NB4 (cell line): ENCODE data around the gene SLIT1.
A peak's percentile ranks its signal among the peaks of the same experiment; 100 is the strongest.

Experiments used
- DNase-seq: peaks from one replicate; pipeline ENCODE4 v3.0.0; 2010; ENCODE audit warnings: low read depth
- H3K4me3 ChIP-seq: one replicate; pipeline ENCODE4 v1.5.1; 2011; ENCODE audit warnings: mild to moderate bottlenecking, low read depth, low read length, moderate library complexity
- MYC ChIP-seq: IDR thresholded peaks from 2 replicates; pipeline ENCODE4 v1.6.1; 2011; ENCODE audit warnings: low read depth, low read length
- POLR2A ChIP-seq: IDR thresholded peaks from 2 replicates; pipeline ENCODE4 v1.6.1; 2011; ENCODE audit warnings: mild to moderate bottlenecking; ENCODE audit not compliant: insufficient read length; ENCODE audit errors: extremely low read depth
- TF ChIP-seq, protein P1 (sequence below): IDR thresholded peaks from 2 replicates; pipeline ENCODE4 v1.6.1; 2011; ENCODE audit warnings: low read depth, low read length
- TF ChIP-seq, protein P2 (sequence below): IDR thresholded peaks from one replicate; pipeline ENCODE4 v1.5.1; 2012; ENCODE audit warnings: low read depth, low read length

Gene SLIT1

GRCh38 chr10:97028126-97028831, 157.5 kb downstream of the SLIT1 start:
- TF ChIP-seq MYC (no peak), POLR2A (no peak)
- TF ChIP-seq, protein P1, sequence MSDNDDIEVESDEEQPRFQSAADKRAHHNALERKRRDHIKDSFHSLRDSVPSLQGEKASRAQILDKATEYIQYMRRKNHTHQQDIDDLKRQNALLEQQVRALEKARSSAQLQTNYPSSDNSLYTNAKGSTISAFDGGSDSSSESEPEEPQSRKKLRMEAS, result no peak
- TF ChIP-seq, protein P2, sequence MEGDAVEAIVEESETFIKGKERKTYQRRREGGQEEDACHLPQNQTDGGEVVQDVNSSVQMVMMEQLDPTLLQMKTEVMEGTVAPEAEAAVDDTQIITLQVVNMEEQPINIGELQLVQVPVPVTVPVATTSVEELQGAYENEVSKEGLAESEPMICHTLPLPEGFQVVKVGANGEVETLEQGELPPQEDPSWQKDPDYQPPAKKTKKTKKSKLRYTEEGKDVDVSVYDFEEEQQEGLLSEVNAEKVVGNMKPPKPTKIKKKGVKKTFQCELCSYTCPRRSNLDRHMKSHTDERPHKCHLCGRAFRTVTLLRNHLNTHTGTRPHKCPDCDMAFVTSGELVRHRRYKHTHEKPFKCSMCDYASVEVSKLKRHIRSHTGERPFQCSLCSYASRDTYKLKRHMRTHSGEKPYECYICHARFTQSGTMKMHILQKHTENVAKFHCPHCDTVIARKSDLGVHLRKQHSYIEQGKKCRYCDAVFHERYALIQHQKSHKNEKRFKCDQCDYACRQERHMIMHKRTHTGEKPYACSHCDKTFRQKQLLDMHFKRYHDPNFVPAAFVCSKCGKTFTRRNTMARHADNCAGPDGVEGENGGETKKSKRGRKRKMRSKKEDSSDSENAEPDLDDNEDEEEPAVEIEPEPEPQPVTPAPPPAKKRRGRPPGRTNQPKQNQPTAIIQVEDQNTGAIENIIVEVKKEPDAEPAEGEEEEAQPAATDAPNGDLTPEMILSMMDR, result no peak
- H3K4me3 ChIP-seq, result no peak overlapping the region
- no peak for DNase-seq

- H3K4me3 ChIP-seq, result no peak overlapping the region
- peak; percentile 80 for DNase-seq
- TF ChIP-seq, protein P1, result no peak
- TF ChIP-seq, protein P2, result peak; percentile 84
Measured at GRCh38 chr10:97025613-97026242, 160.0 kb downstream of the SLIT1 start.

DNA sequence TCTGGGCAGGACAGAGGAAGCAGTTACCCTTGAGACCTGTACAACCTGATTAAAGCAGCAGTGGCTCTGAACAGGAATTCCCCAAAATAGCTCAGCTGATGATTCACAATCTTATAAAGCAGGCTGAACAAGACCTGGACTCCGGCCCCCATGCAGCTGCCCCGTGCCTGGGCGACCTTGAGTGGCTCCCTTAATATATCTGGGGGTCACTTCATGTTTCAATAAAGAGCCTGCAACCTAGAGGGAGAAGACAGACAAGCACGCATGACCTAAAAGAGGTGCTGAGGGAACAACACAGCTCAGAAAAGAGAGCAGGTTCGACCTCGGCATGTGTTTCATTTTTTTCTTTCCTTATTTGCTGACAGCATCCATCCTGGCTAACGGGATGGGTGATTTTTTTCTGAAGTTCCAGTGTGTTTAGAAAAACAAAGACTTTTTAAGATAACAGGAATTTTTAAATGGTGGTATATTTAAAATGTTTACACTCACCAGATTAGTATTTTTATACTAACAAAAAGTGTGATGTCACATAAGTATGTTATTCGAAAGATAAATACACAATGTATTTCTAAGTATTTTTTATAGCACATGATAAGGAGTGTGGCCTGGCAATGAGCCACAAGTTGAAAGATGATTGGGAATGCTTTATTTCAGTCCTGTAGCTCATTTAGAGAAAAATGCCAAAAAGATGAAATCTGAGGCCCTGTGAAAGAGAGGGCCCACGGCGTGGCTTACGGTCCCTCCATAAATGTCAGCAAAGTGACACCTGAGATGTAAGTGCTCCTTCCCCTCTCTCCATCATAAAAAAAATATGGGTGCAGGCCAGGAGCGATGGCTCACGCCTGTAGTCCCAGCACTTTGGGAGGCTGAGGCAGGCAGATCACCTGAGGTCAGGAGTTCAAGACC, 161.3 kb downstream of the SLIT1 start:
- TF ChIP-seq, protein P1, result no peak
- no peak for TF ChIP-seq MYC
- no peak for TF ChIP-seq POLR2A
- TF ChIP-seq, protein P2, result no peak
- DNase-seq, result peak; percentile 26
- no peak overlapping the region for H3K4me3 ChIP-seq

GRCh38 chr10:97023401-97024167, 162.2 kb downstream of the SLIT1 start:
- no peak for DNase-seq
- TF ChIP-seq, protein P1, result no peak
- TF ChIP-seq, protein P2, result no peak
- no peak for TF ChIP-seq POLR2A
- TF ChIP-seq MYC, result no peak
- no peak overlapping the region for H3K4me3 ChIP-seq

- TF ChIP-seq MYC, result no peak
- TF ChIP-seq, protein P2, result no peak
- no peak for TF ChIP-seq POLR2A
- TF ChIP-seq, protein P1, result no peak
- no peak overlapping the region for H3K4me3 ChIP-seq
- DNase-seq, result no peak
Measured at GRCh38 chr10:97022616-97023015, 163.1 kb downstream of the SLIT1 start.
